Fibroblast of skin of scalp (primary cell): Measurements from ENCODE around the gene IFITM10.
A peak's percentile ranks its signal among the peaks of the same experiment; 100 is the strongest.

ENCODE experiments used
- DNase-seq: peaks from one replicate; pipeline ENCODE4 v3.0.0-alpha.2; 2013

IFITM10 gene

DNA sequence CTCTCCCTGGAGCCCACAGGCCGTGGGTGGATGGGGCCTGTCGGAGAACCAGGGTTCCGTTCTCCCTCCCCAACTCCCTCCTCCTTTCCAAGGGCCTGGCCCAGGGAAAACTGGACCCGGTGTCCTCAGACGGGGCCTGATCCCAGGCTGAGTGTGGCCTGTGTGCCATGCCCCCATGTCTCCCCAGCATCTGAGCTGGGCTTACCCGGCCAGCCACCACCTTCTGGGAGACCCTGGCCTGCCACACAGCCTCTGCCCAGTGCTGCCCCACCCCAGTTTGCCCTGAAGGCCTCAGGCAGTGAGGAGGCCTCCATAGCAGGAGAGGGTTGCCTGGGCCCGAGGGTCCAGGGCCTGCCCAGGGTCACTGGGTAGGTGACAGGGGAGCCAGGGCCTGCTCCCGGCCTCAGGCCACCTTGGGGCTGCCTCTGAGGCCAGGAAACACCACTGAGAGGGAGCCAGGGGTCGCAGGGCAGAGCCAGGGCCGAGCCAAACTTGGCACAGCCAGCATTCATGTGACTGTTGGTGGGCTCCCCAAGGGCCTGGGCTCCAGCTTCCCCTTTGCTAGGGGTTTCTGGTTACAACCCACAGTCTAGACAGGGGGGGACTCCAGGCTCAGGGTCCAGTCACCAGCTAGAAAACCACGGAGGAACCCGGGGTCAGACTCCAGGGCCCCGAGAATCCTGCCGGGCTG lies 590 bp upstream of the IFITM10 start:
- DNase-seq: no peak

DNA sequence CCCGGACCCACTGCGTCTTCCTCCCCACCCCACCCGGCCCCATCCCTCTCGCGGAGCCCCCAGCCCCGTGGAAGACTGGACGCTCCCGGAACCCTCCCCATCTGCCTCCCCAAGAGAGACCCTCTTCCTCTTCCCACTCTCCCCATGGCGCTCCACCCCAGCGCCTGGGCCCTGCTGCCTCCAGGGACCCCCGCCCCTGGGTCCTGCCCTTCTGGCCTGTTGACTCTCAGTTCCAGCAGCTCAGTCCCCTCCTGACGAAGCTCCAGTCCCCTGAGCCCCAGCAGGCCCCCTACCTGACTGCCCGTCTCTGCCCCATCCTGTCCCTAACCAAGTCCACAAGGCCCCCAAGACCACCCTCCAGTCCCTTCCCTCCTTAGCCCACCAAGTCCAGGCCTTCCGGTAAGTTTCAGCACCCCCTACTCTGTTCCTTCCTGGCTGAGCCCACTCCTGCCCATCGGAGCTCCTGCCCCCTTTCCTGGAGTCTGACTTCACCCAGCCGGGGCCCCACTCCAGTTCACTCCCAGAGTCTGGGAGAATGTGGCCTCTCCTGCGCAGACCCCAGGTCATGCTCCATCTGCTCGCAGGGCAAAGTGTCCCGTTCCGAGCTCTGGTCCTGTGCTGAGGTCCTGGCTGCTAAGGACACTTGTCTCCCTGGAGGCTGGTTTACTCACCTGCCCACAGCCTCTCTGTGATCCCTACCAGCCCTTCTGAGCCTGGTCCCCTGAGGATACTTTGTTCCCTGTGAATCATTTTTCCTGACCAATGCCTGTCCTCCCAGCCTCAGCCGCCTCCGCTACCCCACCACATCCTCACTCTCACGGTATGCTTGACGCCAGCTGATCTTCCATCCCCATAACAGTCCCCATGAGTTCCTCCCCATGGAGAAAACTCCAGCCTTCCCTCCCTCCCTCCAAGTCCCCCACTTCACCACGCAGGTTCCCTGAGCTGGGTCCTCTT lies 722 bp downstream of the IFITM10 start:
- peak; percentile 87 for DNase-seq

DNA sequence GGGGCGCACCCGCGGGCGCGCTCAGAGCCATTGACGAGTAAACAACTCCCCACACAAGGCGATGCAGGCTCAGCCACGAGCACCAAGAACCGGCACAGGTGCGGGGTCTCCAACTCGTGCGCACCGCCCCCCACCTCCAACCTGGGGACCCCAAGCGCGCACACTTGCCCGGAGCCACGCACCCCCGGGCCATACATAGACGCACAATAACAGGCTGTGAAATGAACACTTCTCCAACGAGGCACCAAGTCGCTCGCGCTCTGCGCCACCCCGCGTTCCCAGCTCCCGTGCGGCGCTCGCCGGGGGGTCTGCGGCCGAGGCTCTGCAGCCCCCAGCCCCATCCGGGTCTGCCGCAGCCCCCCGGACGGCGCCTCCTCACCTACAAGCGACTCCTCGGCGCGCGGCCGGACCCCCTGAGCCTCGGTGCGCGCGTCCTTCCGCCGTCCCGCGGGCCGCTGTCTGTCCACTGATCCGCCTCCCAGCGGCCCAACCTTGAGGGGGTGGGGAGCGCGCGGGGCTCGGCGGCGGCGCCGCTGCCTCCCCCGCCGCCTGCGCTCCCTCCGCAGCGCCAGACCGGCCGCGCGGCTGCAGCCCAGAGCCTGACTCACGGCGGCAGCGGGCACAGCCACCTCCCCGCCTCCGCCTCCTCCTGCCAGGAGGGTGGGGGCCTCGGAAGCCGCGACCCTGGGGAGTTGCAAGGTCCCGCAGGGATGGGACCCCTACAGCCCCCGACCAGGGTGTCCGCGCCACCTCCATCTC lies 1.6 kb downstream of the IFITM10 start:
- DNase-seq: peak; percentile 27

DNA sequence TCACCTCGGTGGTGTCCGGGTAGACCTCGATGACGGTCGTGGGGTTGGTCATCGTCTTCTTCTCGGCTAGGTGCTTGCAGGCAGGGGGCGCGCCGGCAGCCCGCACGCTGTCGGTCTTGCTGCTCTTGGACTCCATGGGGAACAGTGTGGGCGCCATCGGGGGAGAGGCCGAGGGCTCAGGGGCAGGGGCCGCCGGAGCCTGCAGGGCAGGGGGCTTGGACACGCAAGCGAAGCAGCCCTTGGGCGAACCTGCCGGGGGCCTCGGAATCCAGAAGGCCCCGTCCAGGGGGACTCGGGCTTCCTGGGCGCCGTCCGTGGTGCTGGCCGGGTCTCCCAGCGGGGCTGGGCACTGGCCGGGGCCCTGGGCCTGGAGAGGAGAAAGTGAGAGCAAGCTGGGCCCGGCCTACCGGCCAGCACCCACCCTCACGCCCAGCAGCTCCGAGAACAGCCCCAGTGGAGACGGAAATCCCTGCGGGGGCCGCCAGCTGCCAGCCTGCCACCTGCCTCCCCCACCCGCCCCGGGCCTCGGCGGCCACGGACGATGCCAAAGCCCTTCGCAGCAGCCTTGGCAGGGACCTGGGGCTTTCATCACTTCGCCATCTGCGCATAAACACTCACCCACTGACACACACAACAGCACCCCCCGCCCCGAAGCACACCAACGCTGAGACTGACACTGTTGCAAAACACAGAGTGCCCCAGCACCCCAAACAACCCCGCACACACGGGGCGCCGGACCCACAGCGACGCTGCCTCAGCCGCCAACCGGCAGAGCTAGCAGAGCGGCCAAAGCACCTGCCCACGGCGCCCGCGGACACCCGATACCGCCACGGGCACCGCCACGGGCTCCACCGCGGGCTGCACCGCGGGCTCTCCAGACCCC lies 2.4 kb downstream of the IFITM10 start:
- DNase-seq: no peak

DNA sequence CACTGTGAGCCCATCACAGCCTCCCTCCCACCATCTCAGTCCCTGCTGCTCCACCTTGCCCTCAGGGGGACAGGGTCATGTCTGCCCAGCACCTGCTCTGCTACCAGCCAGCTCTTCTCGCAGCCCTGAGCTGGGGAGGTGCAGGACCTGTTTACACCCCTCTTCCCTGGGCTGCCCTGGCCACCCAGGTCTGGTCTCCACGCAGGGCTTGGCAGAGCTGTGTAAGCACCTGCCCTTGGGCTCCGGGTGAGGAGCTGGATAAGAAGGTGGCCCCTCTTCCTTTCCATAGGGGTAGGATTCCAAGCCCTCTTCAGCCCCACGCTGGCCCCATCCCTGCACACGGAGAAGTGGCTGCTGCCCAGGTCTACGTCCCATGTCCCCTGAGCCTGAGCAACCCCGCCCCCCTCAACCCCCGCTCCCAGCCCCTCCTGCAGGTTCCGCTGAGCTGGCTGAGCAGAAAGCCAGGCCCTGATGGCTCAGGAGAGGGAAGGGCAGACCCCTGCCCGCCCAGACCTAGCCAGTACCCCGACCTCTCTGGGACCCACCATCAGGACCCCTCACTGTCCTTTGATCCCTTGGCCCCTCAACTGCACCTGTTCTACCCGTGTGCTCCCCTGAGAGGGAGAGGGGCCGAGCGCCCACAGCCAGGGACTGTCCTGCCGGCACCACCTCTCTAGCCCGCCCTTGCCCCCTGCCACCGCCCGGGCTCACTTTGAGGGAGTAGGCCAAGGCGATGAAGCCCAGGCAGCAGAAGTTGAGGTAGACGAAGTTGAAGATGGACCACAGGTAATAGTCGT lies 3.2 kb downstream of the IFITM10 start:
- no peak for DNase-seq

DNA sequence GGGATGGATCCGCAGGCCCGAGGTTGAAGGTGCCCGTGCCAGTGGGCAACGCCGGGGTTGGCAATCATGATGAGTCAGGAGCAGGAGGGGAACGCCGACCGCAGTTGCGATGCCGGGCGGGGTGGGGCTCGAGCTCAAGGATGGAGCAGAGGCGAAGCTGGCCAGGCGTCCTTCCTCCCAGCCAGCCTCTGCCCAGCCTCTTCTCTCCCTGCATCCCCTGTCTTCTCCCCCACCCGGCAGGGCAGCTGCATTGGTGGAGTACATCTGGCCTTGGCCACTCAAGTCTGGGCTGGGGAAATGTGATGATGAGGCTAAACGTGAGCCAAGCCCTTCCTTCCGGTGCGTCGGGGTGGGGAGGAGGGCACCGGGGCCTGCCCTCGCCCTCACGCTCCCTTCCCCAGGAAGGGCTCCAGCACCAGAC lies 3.9 kb downstream of the IFITM10 start:
- no peak for DNase-seq

DNA sequence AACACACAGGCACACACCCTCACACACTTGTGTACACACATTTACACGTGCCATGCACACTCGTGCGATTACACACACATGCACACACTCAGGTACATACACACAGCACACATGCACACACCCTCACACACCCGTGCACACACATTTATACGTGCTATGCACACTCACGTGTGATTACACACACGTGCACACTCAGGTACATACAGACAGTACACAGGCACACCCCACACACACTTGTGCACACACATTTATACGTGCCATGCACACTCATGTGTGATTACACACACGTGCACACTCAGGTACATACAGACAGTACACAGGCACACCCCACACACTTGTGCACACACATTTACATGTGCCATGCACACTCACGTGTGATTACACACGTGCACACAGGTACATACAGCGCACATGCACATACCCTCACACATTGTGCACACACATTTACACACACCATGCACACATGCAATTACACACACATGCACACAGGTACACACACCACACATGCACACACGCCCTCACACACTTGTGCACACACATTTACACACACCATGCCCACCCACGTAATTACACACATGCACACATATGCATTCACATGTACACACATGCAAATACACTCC lies 4.6 kb downstream of the IFITM10 start:
- DNase-seq: no peak

DNA sequence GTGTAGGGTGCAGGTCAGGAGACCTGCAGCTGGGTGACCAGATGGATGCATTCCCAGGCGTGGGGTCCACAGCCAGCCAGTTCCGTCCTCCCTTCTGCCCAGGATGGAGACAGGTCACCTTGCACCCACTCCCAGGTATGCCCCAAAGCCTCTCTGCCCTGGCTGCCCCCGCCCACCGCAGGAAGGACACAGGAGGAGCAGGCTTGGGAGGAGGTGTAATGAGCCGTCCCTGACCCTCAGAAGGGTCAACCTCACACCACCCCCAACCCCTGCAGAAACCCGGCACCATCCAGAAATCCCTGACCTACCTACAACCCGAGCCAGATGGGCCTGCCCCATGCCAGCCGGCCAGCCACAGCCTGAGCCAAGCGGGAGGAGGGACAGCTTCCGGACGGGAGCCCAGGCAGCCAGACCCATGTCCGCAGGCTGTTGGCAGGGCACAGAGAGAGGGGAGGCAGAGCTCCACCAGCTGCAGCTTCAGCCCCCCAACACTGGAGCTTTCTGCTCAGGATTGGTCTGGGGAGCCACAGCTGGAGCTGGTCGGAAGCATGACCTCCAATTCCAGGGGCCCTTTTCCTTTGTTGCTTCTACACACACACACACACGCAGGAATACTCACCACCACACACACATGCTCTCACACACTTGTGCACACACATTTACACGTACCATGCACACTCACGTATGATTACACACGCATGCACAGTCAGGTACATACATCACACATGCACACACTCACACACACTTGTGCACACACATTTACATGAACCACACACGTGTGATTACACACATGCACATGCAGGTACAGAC lies 5.3 kb downstream of the IFITM10 start:
- no peak for DNase-seq

DNA sequence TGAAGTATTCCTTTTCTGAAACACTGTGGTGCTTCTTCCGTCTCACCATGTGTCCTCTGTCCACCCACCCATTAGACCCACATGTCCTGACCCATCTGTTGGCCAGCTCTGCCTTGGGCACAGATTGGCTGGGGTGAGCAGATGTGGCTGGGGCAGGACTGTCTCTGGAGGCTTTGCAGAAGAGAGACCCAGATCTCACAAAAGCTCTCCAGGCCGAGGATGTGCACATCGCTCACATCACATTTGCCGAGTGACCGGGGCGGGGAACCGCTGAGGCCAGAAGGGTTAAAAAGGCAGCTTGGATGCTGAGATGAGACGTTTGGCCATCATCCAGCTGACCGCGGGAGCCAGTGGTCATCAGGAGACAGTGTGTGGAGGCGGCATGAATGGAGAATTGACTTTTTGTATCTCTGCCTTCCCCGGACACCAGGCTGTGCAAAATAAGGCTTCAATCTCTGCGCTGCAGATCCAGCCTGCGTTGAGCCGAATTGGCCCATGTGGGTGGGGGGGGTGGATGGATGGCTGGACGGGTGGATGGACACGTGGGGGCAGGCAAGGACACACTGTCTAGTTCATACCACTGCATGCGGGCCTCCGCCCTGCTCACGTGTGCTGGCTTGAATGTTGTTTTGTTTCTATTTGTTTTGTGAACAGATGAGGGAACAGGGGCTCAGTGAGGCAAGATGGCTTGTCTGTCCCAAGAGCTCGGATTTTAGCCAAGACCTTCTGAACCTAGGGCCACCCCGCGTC lies 6.1 kb downstream of the IFITM10 start:
- DNase-seq: no peak

DNA sequence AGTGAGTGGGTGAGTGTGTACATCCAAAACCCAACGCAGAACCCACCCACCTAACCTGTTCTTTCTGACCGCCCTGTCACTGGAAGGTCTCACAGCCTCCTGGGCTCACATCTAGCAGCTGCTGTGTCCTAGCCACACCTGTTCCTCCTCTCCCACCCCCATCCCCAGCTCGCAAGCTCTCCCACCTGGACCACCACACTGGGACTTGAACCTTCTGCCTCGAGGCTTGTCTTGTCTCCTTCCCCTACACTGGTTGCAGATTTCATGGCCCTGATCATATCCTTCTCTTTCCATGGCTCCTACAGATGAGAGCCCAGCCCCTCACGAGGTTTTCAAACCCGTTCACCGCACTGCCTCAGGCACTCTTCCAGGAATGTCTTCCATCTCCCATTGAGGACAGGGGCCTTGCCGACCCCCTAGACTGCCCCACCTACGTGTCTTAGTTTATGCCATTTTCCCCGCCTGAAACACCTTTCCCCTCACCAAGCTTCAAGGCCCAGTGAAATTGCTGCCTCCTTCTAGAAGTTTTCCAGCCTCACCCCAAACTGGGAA lies 6.7 kb downstream of the IFITM10 start:
- no peak for DNase-seq

DNA sequence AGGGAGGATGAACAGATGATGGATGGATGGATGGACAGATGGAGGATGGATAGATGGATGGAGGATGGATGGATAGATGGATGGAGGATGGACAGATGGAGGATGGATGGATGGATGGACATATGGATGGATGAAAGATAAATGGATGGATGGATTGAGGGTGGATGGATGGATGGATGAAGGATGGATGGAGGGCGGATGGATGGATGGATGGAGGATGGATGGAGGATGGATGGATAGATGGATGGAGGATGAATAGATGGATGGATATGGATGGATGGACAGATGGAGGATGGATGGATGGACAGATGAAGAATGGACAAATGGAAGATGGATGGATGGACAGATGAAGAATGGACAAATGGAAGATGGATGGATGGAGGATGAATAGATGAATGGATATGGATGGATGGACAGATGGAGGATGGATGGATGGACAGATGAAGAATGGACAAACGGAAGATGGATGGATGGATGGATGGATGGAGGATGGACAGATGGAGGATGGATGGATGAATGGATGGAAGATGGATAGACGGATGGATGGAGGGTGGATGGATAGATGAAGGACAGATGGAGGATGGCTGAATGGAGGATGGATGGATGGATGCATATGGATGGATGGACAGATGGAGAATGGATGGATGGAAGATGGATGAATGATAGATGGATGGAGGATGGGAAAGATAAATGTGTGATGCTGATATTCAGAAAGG lies 7.4 kb downstream of the IFITM10 start:
- no peak for DNase-seq

DNA sequence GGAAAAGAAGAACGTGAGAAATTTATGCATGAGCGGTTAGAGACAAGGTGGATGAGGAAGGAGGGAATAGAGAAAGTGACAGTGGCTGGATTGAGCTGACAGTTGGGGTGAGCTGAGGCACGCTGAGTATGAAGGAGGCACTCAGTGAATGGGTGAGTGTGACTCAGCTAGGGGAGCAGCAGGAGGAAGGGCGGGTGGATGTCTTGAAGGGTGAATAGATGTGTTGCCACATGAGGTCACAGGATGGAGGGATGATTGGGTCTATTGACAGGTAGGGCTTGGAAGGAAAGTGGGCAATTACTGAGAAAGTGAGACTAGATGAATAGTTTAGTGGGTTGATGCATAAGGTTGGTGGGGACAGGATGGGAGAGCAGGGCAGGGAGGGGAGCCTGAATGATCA lies 8.0 kb downstream of the IFITM10 start:
- no peak for DNase-seq

DNA sequence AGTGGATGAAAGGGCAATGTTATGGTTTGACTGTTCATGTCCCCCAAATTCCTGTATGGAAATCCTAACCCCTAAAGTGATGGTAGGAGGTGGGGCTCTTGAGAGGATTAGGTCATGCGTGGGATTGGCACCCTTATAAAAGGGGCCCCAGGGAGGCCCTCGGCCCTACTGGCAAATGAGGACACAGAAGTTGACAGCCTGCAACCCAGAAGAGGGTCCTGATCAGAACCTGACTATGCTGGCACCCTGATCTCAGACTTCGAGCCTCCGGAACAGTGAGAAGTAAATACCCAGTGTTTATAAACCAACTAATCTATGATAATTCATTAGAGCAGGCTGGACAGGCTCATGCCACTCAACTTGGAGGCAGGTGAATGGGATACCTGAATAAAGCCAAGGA lies 8.7 kb downstream of the IFITM10 start:
- no peak for DNase-seq

DNA sequence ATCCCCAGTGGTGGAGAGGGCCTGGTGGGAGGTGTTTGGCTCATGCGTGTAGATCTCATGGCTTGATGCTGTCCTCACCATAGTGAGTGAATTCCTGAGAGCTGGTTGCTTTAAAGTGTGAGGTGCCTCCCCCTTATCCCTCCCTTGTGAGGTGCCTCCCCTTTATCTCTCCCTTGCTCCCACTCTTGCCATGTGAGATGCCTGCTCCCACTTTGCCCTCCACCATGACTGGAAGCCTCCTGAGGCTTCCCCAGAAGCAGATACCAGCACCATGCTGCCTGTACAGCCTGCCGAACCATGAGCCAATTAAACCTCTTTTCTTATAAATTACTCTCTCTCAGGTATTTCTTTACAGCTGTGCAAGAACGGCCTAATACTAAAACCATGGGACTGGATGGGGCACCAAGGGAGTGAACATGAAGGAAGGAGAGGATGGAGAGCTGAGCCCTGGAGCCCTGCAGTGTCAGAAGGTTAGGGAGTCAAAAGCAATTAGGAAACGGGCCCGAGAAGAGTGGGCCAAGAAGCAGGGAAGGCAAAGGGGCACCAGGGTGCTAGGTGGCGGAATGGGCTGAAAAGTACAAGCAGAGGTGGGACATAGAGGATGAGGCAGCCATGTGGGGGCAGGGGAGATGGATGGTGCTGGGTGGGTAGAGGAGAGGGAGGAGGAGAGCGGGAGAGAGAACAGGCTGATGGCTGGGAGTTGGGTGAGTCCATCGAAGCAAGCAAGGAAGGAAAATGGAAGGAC lies 9.4 kb downstream of the IFITM10 start:
- no peak for DNase-seq

DNA sequence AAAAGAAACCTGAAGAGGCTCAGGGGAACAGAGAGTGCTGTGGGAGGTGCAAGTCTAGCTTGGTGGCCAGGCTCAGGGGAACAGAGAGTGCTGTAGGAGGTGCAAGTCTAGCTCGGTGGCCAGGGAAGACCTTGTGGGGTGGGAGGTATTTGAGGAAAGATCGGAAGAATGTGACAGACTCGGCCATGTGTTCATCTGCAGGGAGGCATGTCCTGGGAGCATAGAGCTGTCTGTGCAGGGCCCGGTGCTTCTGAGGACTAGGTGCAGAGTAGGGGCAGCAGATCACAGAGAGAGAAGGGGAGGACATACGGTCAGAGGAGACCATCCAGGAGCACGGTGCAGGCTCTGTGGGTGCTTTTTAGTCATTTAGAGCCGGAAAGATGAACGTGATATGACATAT lies 10.8 kb downstream of the IFITM10 start:
- no peak for DNase-seq

DNA sequence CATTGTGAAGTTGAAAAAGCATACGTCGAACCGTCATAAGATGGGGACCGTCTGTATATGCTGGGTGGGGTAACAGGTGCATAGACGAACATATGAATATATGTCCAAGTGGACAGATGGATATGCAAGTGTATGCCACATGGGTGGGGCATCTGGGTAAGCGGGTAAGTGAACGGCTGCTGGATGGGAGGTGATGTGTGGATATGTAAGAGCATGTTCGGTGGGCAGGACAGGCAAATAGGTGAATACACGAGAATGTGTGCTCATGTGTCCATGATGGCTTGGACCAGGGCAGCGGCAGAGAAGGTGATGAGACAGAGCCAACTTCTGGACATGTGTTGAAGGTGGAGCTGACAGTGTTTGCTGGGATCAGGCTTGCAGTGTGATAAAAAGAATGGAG lies 12.0 kb downstream of the IFITM10 start:
- no peak for DNase-seq

DNA sequence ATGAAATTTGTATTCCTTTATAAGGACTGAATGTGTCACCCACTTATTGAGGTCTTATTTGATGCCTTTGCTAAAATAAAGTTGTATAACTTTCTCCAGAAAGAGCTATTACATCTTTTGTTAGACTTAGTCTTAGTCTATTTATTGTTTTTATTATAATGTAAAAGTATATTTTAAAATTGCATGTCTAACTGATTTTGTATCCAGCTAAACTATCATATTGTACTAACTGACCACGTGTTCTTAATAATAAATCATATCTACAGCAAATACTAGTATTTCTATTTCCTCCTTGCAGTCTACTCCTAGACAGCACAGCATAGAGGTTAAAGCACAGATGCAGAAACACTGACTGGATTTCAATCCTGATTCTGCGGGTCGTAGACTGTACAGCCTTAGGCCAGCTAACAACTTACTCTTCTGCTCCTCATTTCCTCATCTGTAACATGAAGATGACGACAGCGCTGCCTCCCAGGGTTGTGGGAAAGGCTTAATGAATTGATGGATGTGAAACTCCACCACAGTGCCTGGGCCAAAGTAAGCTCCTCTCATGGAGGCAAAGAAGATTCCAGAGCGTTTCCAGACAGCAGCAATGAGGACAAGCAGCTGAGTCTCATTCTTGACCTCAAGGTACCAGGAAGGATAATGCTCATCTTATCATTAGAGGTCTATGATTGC lies 13.2 kb downstream of the IFITM10 start:
- DNase-seq: no peak
